Gastrocnemius medialis (tissue), 4 donors: ENCODE measurements around the gene ZNF69. TPM values are rescaled to one million over a fixed set of nuclear protein-coding genes. Genes with fewer than 3 reads are reported as not detected.
"Not testable (repeated sequence)": the region's sequence is repeated elsewhere in the genome, so short reads cannot be mapped to it uniquely, and the experiment has no call there.

Source experiments
- ATAC-seq, 2 donors: fragments of 150-250 bp; one replicate each; pipeline ENCODE4 v1.9.1; 2016
- DNase-seq, 2 donors: peaks; one replicate each; pipeline ENCODE4 v3.0.0-alpha.2; 2019
- H3K27ac ChIP-seq, 4 donors: fragments of 200-600 bp; sonication (generic); 1 replicate in 1 of 4; 2 replicates in 3 of 4; pipeline ENCODE4 v1.5.1; 2016 to 2018; ENCODE audit warnings: mild to moderate bottlenecking in 2 of 4, moderate library complexity in 1 of 4
- H3K27me3 ChIP-seq, 3 donors: fragments of 200-600 bp; sonication (generic) in 2 of 3; 1 replicate in 1 of 3; 2 replicates in 2 of 3; pipeline versions ENCODE4 v1.5.1 to v1.6.0; 2016 to 2019; ENCODE audit warnings: mild to moderate bottlenecking in 1 of 3, moderate library complexity in 1 of 3
- H3K36me3 ChIP-seq, 2 donors: fragments of 200-600 bp; sonication (generic) in 1 of 2; one replicate each; pipeline ENCODE4 v1.5.1; 2017 to 2018
- H3K4me1 ChIP-seq, 2 donors: fragments of 200-600 bp; sonication (generic) in 1 of 2; one replicate each; pipeline ENCODE4 v1.5.1; 2016 to 2017; ENCODE audit warnings: mild to moderate bottlenecking in 2 of 2
- H3K4me3 ChIP-seq, 4 donors: fragments of 200-600 bp; sonication (generic) in 3 of 4; 1 replicate in 1 of 4; 2 replicates in 3 of 4; pipeline ENCODE4 v1.5.1; 2016 to 2019; ENCODE audit warnings: mild to moderate bottlenecking in 2 of 4
- H3K9me3 ChIP-seq, 3 donors: fragments of 200-600 bp; sonication (generic) in 2 of 3; 1 replicate in 1 of 3; 2 replicates in 2 of 3; pipeline ENCODE4 v1.5.1; 2016 to 2019
- POLR2A ChIP-seq, 2 donors: fragments of 450-650 bp; IDR thresholded peaks; one replicate each; pipeline ENCODE4 v1.6.1; 2017; ENCODE audit warnings: antibody characterized with exemption in 2 of 2, mild to moderate bottlenecking in 2 of 2, moderate library complexity in 2 of 2
- in situ Hi-C, 4 donors: fragments of 200-750 bp; cut with MboI; loops; one replicate each; pipeline versions ENCODE4 v1.15.0 to v1.8.0; 2017; ENCODE audit warnings: low sequenced_read_pairs in 4 of 4
- intact Hi-C: fragments of 100-400 bp; cut with DNase I; formaldehyde crosslinking; loops from one replicate; pipeline ENCODE4 v1.15.1; 2023; ENCODE audit warnings: low total_unique reads
- total RNA-seq, 4 donors: library from RNA; depleted of rRNA; stranded (reverse); fragments of >200 nt; gene quantifications; one replicate each; pipeline versions ENCODE4 v1.1.0 to v1.2.3, GENCODE V29; 2016
- TF ChIP-seq, protein P1 (sequence below), 5 experiments: fragments of 450-650 bp in 3 of 5; fragments of 200-600 bp in 2 of 5; sonication (generic) in 2 of 5; IDR thresholded peaks in 4 of 5; conservative IDR thresholded peaks in 1 of 5; 1 replicate in 4 of 5; 2 replicates in 1 of 5; pipeline ENCODE4 v1.5.1; 2016 to 2019; ENCODE audit warnings: antibody characterized with exemption in 5 of 5, mild to moderate bottlenecking in 3 of 5, moderate library complexity in 3 of 5

Gene ZNF69
- total RNA-seq, 4 donors from 2014 or later = 0.22 to 2.8 (median 1.8) TPM

GRCh38 chr19:11905928-11906327, 18.3 kb downstream of the ZNF69 start:
- peak overlapping the region in 1 of 4 donors; percentile 26 for H3K4me3 ChIP-seq
- intact Hi-C loops (no loop called here), in situ Hi-C loops (loop anchor here in 1 of 4 donors (25.0 kb wide), 1 partner anchor 231 kb away; the partner anchor contains the start of gene ZNF20)
- H3K36me3 ChIP-seq = peaks cover 10 to 47% of the 10 kb centered on the region in 2 donors
- no peak for TF ChIP-seq POLR2A (IDR thresholded peaks at IDR 0.05)
- TF ChIP-seq, protein P1, sequence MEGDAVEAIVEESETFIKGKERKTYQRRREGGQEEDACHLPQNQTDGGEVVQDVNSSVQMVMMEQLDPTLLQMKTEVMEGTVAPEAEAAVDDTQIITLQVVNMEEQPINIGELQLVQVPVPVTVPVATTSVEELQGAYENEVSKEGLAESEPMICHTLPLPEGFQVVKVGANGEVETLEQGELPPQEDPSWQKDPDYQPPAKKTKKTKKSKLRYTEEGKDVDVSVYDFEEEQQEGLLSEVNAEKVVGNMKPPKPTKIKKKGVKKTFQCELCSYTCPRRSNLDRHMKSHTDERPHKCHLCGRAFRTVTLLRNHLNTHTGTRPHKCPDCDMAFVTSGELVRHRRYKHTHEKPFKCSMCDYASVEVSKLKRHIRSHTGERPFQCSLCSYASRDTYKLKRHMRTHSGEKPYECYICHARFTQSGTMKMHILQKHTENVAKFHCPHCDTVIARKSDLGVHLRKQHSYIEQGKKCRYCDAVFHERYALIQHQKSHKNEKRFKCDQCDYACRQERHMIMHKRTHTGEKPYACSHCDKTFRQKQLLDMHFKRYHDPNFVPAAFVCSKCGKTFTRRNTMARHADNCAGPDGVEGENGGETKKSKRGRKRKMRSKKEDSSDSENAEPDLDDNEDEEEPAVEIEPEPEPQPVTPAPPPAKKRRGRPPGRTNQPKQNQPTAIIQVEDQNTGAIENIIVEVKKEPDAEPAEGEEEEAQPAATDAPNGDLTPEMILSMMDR (IDR thresholded peaks at IDR 0.05 in 4 of 5, conservative IDR thresholded peaks at IDR 0.05 in 1 of 5) = no peak
- no peak overlapping the region for H3K27ac ChIP-seq
- ATAC-seq (no peak), DNase-seq (no peak)
- peaks cover 0 to 7% (median 0%) of the 10 kb centered on the region in 3 donors for H3K27me3 ChIP-seq
- H3K9me3 ChIP-seq = peaks cover 0 to 40% (median 24%) of the 10 kb centered on the region in 3 donors
- no peaks in the 10 kb centered on the region for H3K4me1 ChIP-seq

DNA sequence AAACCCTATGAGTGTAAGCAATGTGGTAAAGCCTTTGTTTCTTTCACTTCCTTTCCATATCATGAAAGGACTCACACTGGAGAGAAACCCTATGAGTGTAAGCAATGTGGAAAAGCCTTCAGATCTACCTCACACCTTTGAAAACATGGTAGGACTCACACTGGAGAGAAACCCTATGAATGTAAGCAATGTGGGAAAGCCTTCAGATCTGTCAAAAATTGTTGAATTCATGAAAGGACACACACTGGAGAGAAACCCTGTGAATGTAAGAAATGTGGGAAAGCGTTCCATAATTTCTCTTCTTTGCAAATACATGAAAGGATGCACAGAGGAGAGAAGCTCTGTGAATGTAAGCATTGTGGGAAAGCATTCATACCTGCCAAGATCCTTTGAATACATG, 24.4 kb downstream of the ZNF69 start:
- H3K4me1 ChIP-seq, H3K4me3 ChIP-seq, H3K27ac ChIP-seq, DNase-seq, ATAC-seq, H3K36me3 ChIP-seq, intact Hi-C loops, H3K27me3 ChIP-seq: not testable (repeated sequence)
- H3K9me3 ChIP-seq = peaks cover 0 to 31% (median 13%) of the 10 kb centered on the region in 3 donors
- in situ Hi-C loops = loop anchor here in 2 of 4 donors (10.0 to 25.0 kb wide), 2 partner anchors 73 to 225 kb away; partner anchors contain the start of gene ZNF20 (in 1 of the 2)

DNA sequence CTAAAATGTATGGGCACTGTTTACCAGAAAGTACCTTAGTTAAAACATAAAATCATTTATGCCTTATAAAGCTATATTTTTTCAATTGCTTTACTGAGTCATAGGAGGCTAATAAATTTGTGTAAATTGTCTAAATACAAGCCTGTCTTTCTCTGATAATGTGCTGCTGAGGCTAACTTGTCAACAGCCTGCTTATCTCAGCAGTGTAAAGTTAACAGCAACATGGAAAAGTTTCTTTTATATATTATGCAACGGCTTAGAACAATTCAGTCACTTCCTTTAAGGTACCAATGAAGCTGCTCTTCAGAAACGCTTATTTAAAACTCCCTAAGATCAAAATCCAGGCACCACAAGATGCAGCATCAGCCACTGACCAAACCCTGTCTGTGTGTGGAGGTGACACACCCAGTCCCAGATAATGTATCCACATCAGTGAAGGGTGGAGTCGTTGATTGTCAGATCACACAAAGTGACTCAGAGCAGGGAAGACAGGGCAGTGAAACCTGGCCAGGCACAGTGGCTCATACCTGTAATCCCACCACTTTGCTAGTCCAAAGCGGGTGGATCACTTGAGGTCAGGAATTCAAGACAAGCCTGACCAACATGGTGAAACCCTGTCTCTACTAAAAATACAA, 27.0 kb downstream of the ZNF69 start:
- intact Hi-C loops, H3K4me3 ChIP-seq, H3K27ac ChIP-seq, H3K36me3 ChIP-seq, H3K4me1 ChIP-seq, DNase-seq, H3K27me3 ChIP-seq, ATAC-seq: not testable (repeated sequence)
- peaks cover 0 to 26% (median 13%) of the 10 kb centered on the region in 3 donors for H3K9me3 ChIP-seq
- in situ Hi-C loops = loop anchor here in 2 of 4 donors (10.0 to 25.0 kb wide), 2 partner anchors 70 to 223 kb away; partner anchors contain the start of gene ZNF20 (in 1 of the 2)

- in situ Hi-C loops = loop anchor here in 3 of 4 donors (5.0 to 25.0 kb wide), 2 partner anchors 70 to 215 kb away; partner anchors contain the start of gene ZNF20 (in 1 of the 3)
- Histone ChIP-seq H3K4me3 (no peak overlapping the region), H3K4me1 (peaks cover 4 to 20% of the 10 kb centered on the region in 2 donors), H3K27me3 (no peaks in the 10 kb centered on the region), H3K9me3 (no peaks in the 10 kb centered on the region), H3K27ac (no peak overlapping the region), H3K36me3 (no peaks in the 10 kb centered on the region)
- TF ChIP-seq, protein P1 (IDR thresholded peaks at IDR 0.05 in 4 of 5, conservative IDR thresholded peaks at IDR 0.05 in 1 of 5) = no peak
- TF ChIP-seq POLR2A (IDR thresholded peaks at IDR 0.05) = no peak
- intact Hi-C loops = loop anchor here (10.0 kb wide), 1 partner anchor 143 kb away; the partner anchor contains the start of gene ZNF844
- ATAC-seq (no peak), DNase-seq (no peak)
Observed at GRCh38 chr19:11921852-11922495, 34.4 kb downstream of the ZNF69 start.

GRCh38 chr19:11924886-11925650, 37.5 kb downstream of the ZNF69 start, which contains the start of gene ZNF700:
TSS of gene ZNF700 (plus strand) at chr19:11925107. CDS start at chr19:11925211, 104 bp downstream.
- Histone ChIP-seq H3K4me3 (peak within 1 kb of the TSS; percentile 88 to 98 (median 88)), H3K27ac (peak within 1 kb of the TSS; percentile 89 to 94 (median 92)), H3K9me3 (no peaks in the 10 kb centered on the region), H3K4me1 (peaks cover 4 to 20% of the 10 kb centered on the region in 2 donors), H3K27me3 (no peaks in the 10 kb centered on the region), H3K36me3 (no peaks in the 10 kb centered on the region)
- ATAC-seq (peak; percentile 98 to 99), DNase-seq (peak; percentile 92)
- in situ Hi-C loops (loop anchor here in 3 of 4 donors (5.0 to 25.0 kb wide), 2 partner anchors 67 to 212 kb away; partner anchors contain the start of gene ZNF20 (in 1 of the 3)), intact Hi-C loops (loop anchor here (1.0 to 10.0 kb wide), 6 partner anchors 38 to 686 kb away; partner anchors contain the start of genes ZNF20, ZNF490, ZNF69 and ZNF763)
- peak; percentile 64 to 77 for TF ChIP-seq POLR2A (IDR thresholded peaks at IDR 0.05)
- TF ChIP-seq, protein P1 (IDR thresholded peaks at IDR 0.05 in 4 of 5, conservative IDR thresholded peaks at IDR 0.05 in 1 of 5) = no peak

- peak overlapping the region; percentile 89 to 94 (median 92) for H3K27ac ChIP-seq
- peak overlapping the region; percentile 88 to 98 (median 88) for H3K4me3 ChIP-seq
- peaks cover 4 to 20% of the 10 kb centered on the region in 2 donors for H3K4me1 ChIP-seq
- ATAC-seq, H3K9me3 ChIP-seq, H3K36me3 ChIP-seq, H3K27me3 ChIP-seq, in situ Hi-C loops, DNase-seq: not testable (repeated sequence)
- intact Hi-C loops = loop anchor here (1.0 to 10.0 kb wide), 5 partner anchors 39 to 685 kb away; partner anchors contain the start of genes ZNF490, ZNF69, ZNF763 and ZNF791
Observed at GRCh38 chr19:11925651-11926187, 38.1 kb downstream of the ZNF69 start.
